HG03103 (cell line): ENCODE data around the gene COQ4.
"Not testable (repeated sequence)": the region's sequence is repeated elsewhere in the genome, so short reads cannot be mapped to it uniquely, and the experiment has no call there.

Source experiments
- ATAC-seq: cut with Tn5 transposase; IDR thresholded peaks from one replicate; pipeline ENCODE4 v1.9.1; 2021; ENCODE audit warnings: low read depth; ENCODE audit not compliant: unreplicated experiment

Gene COQ4

DNA sequence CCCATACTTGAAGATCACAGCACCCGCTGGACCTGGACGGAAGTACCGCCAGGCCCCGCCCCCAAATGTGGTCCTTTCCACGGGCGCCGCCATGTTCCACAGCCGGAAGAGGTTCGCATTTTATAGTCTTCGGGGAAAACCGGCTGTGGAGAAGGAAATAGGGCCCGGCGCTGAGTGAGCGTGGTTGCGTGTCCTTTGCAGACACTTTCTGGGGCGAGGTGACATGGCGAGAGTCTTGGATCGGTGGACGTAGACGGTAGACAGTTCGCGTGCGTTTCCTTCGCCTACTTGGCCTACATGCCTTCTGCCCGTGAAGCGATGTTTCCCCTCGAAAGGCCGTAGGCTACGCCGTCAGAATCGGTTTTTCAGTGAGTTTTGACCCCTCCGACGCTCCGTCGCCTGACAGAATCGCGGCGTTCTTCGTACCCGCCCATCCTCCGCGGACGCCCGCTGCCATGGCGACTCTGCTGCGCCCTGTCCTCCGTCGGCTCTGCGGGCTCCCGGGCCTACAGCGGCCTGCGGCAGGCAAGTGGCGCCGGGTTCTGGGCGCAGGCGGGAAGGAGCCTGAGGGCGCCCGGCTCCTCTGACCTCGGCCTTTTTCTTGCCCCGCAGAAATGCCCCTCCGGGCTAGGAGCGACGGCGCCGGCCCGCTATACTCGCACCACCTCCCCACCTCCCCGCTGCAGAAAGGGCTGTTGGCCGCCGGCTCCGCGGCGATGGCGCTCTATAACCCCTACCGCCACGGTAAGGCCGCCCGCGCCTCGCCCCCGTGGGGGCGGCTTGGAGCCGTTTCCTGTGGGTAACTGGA lies at the start of gene COQ4, which contains the start of gene TRUB2:
Gene COQ4, plus strand, starts transcription at position 436 of the 808 bp plus-strand sequence. Its CDS starts 20 bp downstream, at position 456.
Gene TRUB2, minus strand, starts transcription at position 44 of the 808 bp plus-strand sequence. Its CDS starts 39 bp downstream, at position 5.
- peak; percentile 69 for ATAC-seq

DNA sequence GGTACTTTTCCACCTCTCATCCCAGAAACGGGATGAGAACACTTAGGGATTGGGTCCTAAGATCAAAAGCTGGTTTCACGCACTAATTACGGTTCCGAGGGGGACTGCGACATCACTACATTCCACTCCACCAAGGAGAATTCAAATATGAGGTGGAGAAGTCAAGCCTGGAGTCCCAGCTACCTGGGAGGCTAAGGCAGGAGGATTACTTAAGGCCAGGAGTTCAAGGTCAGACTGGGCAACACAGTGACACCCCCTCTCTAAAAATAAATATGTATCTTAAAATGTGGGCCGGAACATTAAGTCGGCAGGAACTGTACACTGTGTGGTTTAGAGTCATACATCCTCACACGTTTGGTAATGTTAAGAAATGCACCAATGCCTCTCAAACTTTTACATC lies 48.4 kb upstream of the COQ4 start:
- no peak for ATAC-seq

DNA sequence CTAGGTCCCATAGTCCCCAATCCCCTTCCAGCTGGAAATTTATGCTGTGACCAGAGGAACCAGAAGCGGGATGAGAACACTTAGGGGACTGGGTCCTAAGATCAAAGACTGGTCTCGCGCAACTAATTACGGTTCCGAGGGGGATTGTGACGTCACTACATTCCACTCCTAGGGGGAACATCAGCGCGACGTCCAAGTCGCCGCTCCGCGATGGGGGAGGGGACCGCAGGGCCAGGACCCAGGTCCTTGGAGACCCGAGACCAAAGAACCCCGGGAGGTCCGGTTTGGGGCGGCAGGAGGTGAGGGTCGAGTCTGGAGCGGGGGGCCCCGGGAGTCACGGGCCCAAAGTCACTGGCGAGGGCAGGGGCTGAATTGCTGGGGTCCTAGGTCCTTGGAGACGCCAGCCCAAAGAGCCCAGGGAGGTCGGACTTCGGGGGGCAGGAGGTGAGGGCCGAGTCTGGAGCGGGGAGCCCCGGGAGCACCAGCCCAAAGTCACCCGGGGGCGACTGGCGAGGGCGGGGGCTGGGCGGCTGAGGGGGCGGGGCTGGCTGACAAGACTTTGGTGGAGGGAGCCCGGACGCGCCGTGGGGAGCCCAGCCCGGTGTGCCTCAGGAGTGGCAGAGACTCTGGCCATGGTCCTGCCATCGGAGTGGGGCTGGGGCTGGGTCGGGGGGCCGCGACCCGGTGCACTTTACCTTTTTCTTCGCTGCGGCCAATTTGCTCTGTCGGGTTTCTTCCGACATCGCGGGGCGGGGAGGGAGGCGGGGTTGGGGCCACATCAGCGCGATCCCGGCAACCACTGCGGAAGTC lies 47.2 kb upstream of the COQ4 start, which contains the start of gene GOLGA2:
Gene GOLGA2, minus strand, starts transcription at position 810 of the 810 bp plus-strand sequence. Its CDS starts 31 bp downstream, at position 779.
- ATAC-seq, result peak; percentile 47

DNA sequence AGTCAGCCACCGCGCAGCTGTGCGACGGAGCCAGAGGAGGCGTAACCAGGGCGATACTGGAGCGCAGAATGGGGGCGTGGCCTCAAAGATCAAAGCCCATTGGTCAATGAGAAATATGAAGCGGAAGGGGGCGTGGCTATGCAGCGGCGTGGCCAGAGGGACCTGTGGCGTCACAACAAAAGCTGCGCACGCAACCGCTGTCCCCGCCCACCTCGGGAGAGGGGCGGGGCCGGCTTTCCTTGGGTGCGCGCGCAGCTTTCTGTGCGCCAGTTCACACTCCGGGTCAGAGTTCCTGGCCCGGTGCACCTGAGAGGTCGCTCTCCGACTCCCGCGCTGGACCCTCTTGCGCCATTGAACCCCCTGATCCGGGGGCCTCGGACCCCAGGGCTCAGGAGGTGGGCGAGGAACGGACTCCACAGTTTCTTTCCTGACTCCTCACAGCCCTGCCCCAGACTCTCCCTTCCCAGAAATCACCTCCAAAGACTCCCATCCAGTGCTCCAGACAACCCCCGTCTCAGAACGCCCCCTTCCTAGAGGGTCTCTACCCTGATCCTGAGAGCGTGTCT lies 46.5 kb upstream of the COQ4 start, which contains the start of gene SWI5:
Gene SWI5, plus strand, starts transcription at position 269 of the 566 bp plus-strand sequence.
- peak; percentile 90 for ATAC-seq

DNA sequence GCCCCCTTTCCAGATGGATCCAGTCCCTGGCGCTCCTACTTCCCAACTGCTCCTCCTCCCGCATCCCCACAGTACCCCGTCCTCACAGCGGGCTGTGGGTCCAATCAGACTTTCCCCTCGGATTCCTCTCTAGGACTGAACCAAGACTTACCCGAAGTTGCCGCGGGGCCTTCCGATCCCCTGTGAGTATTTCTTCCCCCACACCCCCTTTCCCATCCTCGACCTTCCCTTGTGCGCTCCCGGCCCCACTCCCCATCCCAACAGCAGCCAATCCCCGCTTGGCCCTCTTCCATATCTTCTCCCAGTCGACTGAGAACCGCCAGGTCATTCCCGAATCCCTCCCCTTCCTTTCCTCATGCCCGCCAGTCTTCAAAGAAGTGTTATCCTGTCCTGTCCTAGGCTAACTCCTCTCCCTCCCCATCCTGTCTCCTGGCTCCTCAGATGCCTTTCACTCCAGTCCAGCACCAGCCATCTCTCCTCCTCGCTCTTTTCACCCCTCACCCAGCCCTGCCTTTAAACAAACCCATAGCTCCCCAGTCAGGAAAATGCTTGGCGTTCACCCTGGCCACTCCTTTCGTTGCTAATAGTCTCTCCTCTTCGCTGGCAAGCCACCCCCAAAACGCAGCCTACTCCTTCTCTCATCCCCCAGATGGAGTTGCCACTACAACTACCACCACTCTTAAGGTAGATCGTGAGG lies 45.9 kb upstream of the COQ4 start:
- no peak for ATAC-seq

DNA sequence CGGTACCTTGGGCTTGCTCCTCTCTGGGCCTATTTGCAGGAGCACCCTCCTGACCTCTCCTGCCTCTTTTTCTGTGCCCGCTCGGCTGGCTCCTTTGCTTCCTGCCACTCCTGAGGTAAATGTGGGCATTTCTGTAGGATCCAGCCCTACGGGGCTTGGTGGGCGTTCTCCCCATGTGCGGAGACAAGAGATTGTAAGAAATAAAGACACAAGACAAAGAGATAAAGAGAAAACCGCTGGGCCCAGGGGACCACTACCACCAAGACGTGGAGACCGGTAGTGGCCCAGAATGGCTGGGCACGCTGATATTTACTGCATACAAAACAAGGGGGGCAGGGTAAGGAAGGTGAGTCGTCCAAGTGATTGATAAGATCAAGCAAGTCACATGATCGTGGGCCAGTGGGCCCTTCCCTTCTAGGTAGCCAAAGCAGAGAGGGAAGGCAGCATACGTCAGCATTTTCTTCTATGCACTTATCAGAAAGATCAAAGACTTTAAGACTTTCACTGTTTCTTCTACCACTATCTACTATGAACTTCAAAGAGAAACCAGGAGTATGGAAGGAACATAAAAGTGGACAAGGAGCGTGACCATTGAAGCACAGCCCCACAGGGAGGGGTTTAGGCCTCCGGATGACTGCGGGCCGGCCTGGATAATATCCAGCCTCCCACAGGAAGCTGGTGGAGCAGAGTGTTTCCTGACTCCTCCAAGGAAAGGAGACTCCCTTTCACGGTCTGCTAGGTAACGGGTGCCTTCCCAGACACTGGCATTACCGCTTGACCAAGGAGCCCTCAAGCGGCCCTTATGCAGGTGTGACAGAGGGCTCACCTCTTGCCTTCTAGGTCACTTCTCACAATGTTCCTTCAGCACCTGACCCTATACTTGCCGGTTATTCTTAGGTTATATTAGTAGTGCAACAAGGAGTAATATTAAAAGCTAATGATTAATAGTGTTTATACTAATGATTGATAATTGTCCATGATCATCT lies 43.3 kb upstream of the COQ4 start:
- ATAC-seq, result not testable (repeated sequence)

DNA sequence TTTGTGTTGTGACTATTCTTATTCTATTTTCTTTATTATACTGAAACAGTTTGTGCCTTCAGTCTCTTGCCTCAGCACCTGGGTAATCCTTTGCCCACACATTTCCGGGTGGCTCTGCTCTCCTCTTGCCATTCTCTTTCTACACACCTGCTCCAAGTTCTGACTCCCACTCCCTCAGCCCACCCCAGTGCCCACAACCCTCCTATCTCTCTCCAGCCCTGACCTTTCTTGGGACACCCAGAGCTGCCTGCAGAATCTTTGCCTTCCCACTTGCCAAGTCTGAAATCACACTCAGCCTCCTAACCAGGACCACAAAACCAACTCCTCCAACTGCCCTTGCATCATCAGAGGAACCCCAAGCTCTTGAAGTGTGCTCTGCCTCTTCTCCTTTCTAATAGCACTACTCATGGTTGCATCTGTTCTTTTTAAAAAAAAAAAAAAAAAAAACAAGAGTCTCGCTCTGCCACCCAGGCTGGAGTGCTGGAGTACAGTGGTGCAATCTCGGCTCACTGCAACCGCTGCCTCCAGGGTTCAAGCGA lies 42.5 kb upstream of the COQ4 start:
- no peak for ATAC-seq

DNA sequence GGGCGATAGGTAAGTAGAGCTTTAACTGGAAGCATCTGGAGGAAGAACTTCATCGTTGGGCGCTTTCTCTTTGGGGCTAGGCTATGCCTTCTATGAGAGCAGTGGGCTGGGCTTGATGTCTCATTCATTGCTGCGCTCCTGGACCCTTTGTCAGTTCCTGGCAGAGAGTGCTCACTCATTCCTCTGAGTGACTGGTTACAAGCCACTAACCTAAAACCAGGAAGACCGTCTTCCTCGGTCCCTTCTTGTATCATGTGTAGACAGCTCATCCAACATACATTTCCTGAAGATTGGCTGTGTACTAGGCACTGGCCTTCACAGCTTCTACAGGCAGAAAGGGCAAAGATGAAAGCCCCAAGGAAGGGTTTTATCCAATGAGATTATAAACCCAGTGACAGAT lies 40.1 kb upstream of the COQ4 start:
- no peak for ATAC-seq

DNA sequence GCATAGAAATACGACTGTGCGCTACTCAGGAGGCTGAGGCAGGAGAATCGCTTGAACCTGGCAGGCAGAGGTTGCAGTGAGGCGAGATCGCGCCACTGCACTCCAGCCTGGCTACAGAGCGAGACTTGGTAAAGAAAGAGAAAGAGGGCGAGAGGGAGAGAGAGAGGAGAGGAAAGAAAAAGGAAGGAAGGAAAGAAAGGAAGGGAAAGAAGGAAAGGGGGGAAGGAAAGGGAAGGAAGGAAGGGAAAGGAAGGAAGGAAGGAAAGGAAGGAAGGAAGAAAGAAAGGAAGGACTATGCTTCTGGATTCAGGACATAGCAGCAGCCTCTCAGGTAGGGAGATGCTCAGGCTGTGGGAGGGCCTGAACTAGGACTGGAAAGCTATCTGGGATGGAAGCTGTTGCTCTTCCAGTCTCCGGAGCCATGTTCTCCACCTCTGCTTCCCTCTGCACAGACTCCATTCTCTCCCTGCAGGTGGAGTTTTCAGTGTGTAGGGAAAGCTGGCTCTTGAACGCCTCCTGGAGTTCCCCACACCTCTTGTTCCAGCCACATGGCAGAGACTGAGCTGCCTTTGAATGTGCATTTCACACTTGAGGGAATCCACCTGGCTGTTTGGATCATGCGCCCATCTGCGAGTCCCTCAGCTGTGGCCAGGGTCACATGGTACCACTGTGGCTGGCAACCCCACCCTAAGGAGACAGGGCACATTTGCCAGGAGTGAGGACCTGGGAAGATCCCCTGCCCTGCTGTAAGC lies 37.4 kb upstream of the COQ4 start:
- no peak for ATAC-seq

DNA sequence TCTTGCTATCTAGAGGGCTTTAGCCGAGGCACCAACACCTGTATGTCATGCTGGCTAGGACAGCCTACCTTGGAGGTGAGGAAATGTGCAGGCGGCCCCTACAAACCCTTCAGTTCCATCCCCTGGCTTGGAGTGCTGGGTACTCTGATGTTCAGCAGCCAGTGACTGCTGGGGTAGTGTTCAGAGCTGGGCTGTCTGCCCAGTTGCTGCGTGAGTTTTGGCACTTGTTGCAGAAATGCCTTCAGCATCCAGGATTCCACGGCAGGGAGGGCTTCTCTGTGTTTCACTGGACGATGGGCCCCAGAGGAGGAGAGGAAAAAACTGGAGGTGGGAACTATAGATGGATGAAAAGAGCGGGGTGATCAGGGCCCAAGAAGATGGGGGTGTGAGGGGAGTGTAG lies 36.2 kb upstream of the COQ4 start:
- ATAC-seq, result no peak

DNA sequence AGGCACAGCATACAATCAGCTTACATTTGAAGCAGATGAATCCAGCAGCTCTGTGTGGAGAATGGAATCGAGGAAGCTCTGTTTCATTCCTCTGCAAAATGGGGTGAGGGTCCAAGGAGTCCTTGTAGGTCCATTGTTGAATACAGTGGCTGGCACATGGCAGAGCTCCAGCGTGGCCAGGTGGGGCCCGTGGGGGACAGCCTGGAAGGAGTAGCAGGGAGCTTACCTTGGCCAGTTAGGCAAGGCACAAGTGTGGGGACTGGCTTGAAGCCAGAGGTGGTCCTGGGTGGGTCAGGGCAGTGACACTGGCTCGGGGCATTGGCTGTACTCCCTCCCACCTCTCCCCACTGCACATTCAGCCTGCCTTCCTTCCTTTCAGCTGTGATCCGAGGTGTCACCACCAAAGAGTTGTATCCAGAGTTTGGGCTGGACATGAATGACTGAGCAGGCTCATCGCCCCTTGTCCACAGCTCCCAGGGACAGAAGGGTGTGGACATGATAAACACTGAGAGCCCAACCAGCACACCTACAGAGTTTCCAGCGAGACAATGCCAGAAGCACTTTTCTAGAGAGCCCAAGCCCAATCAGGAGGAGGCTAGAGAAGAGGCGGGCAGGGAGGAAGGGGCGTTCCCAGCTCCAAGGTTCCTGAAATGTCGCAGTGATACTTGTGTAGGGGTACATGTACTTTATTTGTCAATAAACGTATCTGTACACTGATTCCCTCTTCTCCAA lies 34.2 kb upstream of the COQ4 start:
- no peak for ATAC-seq

DNA sequence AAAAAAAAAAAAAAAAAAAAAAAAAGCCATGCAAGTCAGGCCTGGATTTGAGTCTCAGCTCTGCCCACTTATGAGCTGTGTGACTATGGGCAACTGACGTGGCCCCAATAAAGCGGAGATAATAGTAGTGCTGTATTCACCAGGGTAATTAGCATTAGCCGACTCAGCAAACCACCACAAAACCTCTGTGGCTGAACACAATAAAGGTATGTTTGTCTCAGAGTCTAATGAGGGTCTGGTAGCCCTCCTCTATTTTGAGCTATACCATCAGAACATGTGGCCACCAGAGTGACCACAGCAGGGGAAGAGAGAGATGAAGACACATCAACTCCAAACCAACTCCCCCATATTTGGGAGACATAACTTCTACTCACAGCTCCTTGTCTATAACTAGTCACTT lies 30.6 kb upstream of the COQ4 start:
- no peak for ATAC-seq

DNA sequence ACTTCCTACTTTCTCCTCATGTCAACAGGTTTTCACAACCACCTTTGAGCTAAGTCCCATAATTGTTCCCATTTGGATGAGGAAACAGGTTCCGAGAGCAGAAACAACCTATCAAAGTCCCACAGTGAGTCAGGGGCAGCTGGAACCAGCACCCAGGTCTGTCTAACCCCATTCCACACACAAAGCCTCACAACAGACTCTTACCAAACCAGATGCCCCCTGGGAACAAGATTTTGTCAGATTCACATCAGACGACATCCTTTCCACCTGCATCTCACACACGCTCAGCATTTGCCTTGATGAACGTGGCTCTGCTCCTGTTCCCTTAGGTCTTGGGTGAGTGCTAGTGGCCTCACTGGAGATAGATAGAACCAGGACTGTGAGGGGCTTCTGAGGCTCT lies 29.5 kb upstream of the COQ4 start:
- ATAC-seq, result no peak

DNA sequence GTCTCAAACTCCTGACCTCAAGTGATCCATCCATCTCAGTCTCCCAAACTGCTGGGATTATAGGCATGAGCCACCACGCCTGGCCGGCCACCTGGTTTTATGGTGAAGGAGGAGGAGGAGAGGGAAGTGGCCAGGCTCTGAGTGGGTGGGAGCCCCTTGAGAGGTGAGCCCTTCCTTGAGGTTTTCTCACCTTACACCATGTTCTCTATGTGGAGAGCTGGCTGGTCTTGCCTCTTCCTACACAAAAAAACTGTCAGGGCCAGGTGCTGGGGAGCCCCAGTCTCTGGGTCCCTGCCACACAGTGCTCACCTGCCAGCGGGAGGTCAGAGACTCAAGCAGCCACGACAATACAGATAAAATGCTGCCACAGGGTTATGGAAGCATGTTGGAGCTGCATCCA lies 28.5 kb upstream of the COQ4 start:
- ATAC-seq, result no peak

DNA sequence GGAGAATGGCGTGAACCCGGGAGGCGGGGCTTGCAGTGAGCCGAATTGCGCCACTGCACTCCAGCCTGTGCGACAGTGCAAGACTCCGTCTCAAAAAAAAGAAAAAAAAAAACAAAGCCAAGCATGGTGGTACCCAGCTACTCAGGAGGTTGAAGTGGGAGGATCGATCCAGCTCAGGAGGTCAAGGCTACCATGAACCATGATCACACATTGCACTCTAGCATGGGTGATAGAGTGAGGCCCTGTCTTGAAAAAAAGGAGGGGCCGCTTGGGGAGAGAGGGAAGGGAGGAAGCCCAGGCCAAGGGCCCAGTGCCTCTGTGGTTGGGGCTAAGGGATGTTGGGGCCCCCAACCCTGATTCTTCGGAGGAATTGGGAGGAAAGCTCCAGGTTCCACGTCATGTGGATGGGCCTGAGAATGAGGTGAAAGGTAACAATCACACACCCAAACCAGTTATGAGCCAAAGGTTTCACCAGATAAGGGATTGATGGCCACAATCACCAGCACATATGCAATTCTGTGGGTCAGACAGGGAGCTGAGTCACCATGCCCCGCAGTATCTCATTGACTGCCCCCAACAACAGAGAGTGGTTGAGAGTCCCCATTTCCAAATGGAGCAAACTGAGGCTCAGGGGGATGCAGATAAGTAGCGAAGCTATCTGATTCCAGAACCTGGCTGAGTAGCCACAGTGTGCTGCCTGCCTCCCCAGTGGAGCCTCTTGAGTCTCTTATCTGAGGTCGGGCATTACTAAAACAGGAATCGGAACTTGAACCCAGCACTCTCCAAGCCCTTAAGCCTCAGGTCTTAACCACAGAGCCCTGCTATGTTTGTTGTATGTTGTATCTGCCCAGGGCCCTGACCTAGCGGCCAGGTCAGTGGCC lies 26.1 kb upstream of the COQ4 start:
- ATAC-seq, result no peak

DNA sequence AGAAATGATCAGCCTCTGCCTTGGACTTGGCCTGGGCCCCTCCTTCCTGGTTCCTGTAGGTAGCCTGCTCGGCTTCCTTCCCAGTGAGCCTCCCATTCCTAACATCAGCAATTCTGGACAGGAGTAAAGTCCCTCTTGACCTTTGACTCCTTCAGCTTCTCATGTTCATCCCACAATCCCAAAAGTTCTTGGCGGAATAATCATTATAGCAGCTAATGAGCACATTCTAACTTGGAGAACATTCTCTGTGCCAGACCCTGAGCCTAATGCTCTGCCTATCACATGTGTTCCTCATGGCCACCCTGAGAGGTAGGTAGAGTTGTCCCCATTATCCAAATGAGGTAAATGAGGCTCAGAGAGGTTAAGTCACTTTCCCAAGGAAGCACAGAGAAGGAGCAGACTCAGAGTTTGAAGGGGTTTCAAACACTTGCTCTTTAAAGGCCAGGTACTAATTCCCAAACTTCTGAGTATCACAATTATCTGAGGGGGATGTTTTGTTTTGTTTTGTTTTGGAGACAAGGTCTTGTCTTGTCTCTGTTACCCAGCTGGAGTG lies 25.3 kb upstream of the COQ4 start:
- ATAC-seq, result no peak
